Measurements from ENCODE around the gene RBBP5. TPM values are rescaled to one million over a fixed set of nuclear protein-coding genes. Genes with fewer than 3 reads are reported as not detected.

The RBBP5 gene
- total RNA-seq, 1 experiment from 2014 or later: 19.0 TPM

- Histone ChIP-seq H3K4me1 (no peaks in the 10 kb centered on the region), H3K36me3 (ENCODE audit: control insufficient read depth, insufficient read depth, low read length) (no peaks in the 10 kb centered on the region), H3K4me3 (ENCODE audit: low read depth, low read length) (no peak overlapping the region), H3K9me3 (no peaks in the 10 kb centered on the region), H3K27me3 (replicated peaks; ENCODE audit: control insufficient read depth, insufficient read depth, low read length) (no peaks in the 10 kb centered on the region)
- no peaks in the 10 kb centered on the region for H3K36me3 Mint-ChIP-seq (ENCODE audit: insufficient read depth, unreplicated experiment)
- BruUV-seq (replicated peaks): no TSS peak
- no peak for DNase-seq
- intact Hi-C loops (cut with micrococcal nuclease; ENCODE audit: unreplicated experiment): no loop called here
- H3K9me3 Mint-ChIP-seq (ENCODE audit: unreplicated experiment): no peaks in the 10 kb centered on the region
- no peaks in the 10 kb centered on the region for H3K4me1 Mint-ChIP-seq (ENCODE audit: low read depth, unreplicated experiment)
- ChIA-PET POLR2A (no interaction called here), CTCF (no interaction called here)
- H3K27me3 Mint-ChIP-seq (ENCODE audit: insufficient read depth, unreplicated experiment): no peaks in the 10 kb centered on the region
- H3K4me3 Mint-ChIP-seq (ENCODE audit: unreplicated experiment): no peak overlapping the region
- H3K27ac Mint-ChIP-seq (ENCODE audit: unreplicated experiment): no peak overlapping the region
- TF ChIP-seq CTCF (IDR thresholded peaks at IDR 0.05; ENCODE audit: insufficient read depth in 1 of 2, low read depth in 1 of 2, low read length in 1 of 2, severe bottlenecking in 1 of 2, unreplicated experiment in 1 of 2): no peak
Observed at GRCh38 chr1:205127646-205128045, 5.9 kb upstream of the RBBP5 start.

- Mint-ChIP-seq H3K27ac (ENCODE audit: unreplicated experiment) (no peak overlapping the region), H3K4me1 (ENCODE audit: low read depth, unreplicated experiment) (peaks cover 5% of the 10 kb centered on the region), H3K9me3 (ENCODE audit: unreplicated experiment) (no peaks in the 10 kb centered on the region), H3K4me3 (ENCODE audit: unreplicated experiment) (no peak overlapping the region), H3K27me3 (ENCODE audit: insufficient read depth, unreplicated experiment) (no peaks in the 10 kb centered on the region), H3K36me3 (ENCODE audit: insufficient read depth, unreplicated experiment) (peaks cover 14% of the 10 kb centered on the region)
- no peaks in the 10 kb centered on the region for H3K9me3 ChIP-seq
- no peak for DNase-seq
- ChIA-PET CTCF (no interaction called here), POLR2A (no interaction called here)
- no peaks in the 10 kb centered on the region for H3K27me3 ChIP-seq (replicated peaks; ENCODE audit: control insufficient read depth, insufficient read depth, low read length)
- peaks cover 4% of the 10 kb centered on the region for H3K4me1 ChIP-seq
- no TSS peak for BruUV-seq (replicated peaks)
- no peak overlapping the region for H3K4me3 ChIP-seq (ENCODE audit: low read depth, low read length)
- intact Hi-C loops (cut with micrococcal nuclease; ENCODE audit: unreplicated experiment): loop anchor here (5.0 kb wide), 1 partner anchor 88 kb away; the partner anchor contains the start of gene DSTYK
- no peaks in the 10 kb centered on the region for H3K36me3 ChIP-seq (ENCODE audit: control insufficient read depth, insufficient read depth, low read length)
- TF ChIP-seq CTCF (IDR thresholded peaks at IDR 0.05; ENCODE audit: insufficient read depth in 1 of 2, low read depth in 1 of 2, low read length in 1 of 2, severe bottlenecking in 1 of 2, unreplicated experiment in 1 of 2): no peak
Observed at GRCh38 chr1:205124726-205125125, 2.9 kb upstream of the RBBP5 start.

- H3K27ac Mint-ChIP-seq (ENCODE audit: unreplicated experiment): peak overlapping the region; percentile 98
- ChIA-PET POLR2A (no interaction called here), CTCF (interaction anchor here (0.6 to 2.0 kb wide), 4 partner anchors 19 to 133 kb away, joined by 3 to 7 read pairs (median 4); partner anchors contain the start of gene TMCC2)
- Histone ChIP-seq H3K4me1 (peaks cover 4% of the 10 kb centered on the region), H3K27me3 (replicated peaks; ENCODE audit: control insufficient read depth, insufficient read depth, low read length) (no peaks in the 10 kb centered on the region), H3K9me3 (no peaks in the 10 kb centered on the region), H3K4me3 (ENCODE audit: low read depth, low read length) (peak overlapping the region; percentile 37), H3K36me3 (ENCODE audit: control insufficient read depth, insufficient read depth, low read length) (no peaks in the 10 kb centered on the region)
- peak overlapping the region; percentile 96 for H3K4me3 Mint-ChIP-seq (ENCODE audit: unreplicated experiment)
- no peaks in the 10 kb centered on the region for H3K27me3 Mint-ChIP-seq (ENCODE audit: insufficient read depth, unreplicated experiment)
- BruUV-seq (replicated peaks): no TSS peak
- no peak for DNase-seq
- H3K4me1 Mint-ChIP-seq (ENCODE audit: low read depth, unreplicated experiment): peaks cover 11% of the 10 kb centered on the region
- intact Hi-C loops (cut with micrococcal nuclease; ENCODE audit: unreplicated experiment): loop anchor here (1.0 to 5.0 kb wide), 3 partner anchors 19 to 134 kb away; partner anchors contain the start of gene DSTYK
- H3K36me3 Mint-ChIP-seq (ENCODE audit: insufficient read depth, unreplicated experiment): peaks cover 15% of the 10 kb centered on the region
- H3K9me3 Mint-ChIP-seq (ENCODE audit: unreplicated experiment): no peaks in the 10 kb centered on the region
- TF ChIP-seq CTCF (IDR thresholded peaks at IDR 0.05; ENCODE audit: insufficient read depth in 1 of 2, low read depth in 1 of 2, low read length in 1 of 2, severe bottlenecking in 1 of 2, unreplicated experiment in 1 of 2): no peak
Observed at GRCh38 chr1:205122489-205122882, 708 bp upstream of the RBBP5 start.

Data from Caco-2 (cell line).